Measurements from ENCODE around the gene ACVR1. TPM values are rescaled to one million over a fixed set of nuclear protein-coding genes. Genes with fewer than 3 reads are reported as not detected.

ACVR1 gene
- total and polyA plus RNA-seq, 9 of the 15 experiments (the other 6 are each of a cell fraction or from before 2014, with no cell fraction given), result 3.8 to 14.3 (median 6.9) TPM

DNA sequence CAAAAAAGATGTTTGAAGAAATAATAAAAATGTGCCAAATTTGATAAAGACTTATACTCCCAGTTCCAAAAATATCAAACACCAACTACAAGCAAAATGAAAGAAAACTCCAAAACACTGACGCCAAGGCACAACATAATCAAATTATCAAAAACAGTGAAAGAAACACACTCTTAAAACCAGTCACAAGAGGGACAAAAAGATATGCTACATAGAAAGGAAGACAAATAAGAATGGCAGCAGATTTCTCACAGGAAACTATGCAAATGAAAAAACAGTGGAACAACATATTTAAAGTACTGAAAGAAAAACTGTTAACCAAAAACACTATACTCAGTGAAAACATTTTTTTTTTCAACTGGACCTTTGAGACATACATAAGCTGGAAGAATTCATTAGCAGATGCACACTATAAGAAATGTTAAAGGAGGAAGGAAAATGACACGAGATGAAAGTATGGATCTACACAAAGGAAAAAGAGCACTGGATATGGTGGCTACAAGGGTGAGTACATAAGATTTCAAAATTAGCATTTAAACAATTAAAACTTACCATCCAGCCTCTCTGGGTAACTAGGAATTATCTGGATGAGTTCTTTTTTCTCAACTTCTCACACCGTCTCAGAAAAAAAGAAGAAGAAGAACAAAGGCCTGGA, 153.4 kb downstream of the ACVR1 start (continued):
- TF ChIP-seq THRAP3 (IDR thresholded peaks at IDR 0.05; ENCODE audit: borderline replicate concordance), result peak; percentile 76; the same call in 1 of the 2 replicates
- TF ChIP-seq ZNF143 (CRISPR knock-in tag; IDR thresholded peaks at IDR 0.05), result no peak
- TF ChIP-seq CBX5 (IDR thresholded peaks at IDR 0.05; ENCODE audit: borderline replicate concordance, low read depth), result peak; percentile 97
- TF ChIP-seq BCOR (IDR thresholded peaks at IDR 0.05), result 0 out of 2 replicates have a peak, but pooled peaks have one; percentile 22
- TF ChIP-seq HDAC1 (IDR thresholded peaks at IDR 0.05), result peak in 1 of 2 experiments; percentile 54; a peak in 1 of 4 replicates
- peak; percentile 72 to 80; a peak in 3 of 4 replicates for TF ChIP-seq ARNT (IDR thresholded peaks at IDR 0.05)
- TF ChIP-seq MTA1 (IDR thresholded peaks at IDR 0.05; ENCODE audit: borderline replicate concordance), result 0 out of 2 replicates have a peak, but pooled peaks have one; percentile 31
- TF ChIP-seq PPARD (CRISPR knock-in tag; IDR thresholded peaks at IDR 0.05), result no peak
- no peak for TF ChIP-seq ILK (tag; IDR thresholded peaks at IDR 0.05; ENCODE audit: borderline replicate concordance, low read depth)
- peak; percentile 54; the same call in 1 of the 2 replicates for TF ChIP-seq ZEB2 (IDR thresholded peaks at IDR 0.05)
- TF ChIP-seq SMARCA5 (IDR thresholded peaks at IDR 0.05), result 0 out of 2 replicates have a peak, but pooled peaks have one; percentile 70
- 0 out of 2 replicates have a peak, but pooled peaks have one; percentile 36 for TF ChIP-seq TOE1 (IDR thresholded peaks at IDR 0.05; ENCODE audit: borderline replicate concordance)
- no peak for TF ChIP-seq TOE1 (CRISPR knock-in tag; IDR thresholded peaks at IDR 0.05; ENCODE audit: borderline replicate concordance, low read depth)
- TF ChIP-seq, protein P1, sequence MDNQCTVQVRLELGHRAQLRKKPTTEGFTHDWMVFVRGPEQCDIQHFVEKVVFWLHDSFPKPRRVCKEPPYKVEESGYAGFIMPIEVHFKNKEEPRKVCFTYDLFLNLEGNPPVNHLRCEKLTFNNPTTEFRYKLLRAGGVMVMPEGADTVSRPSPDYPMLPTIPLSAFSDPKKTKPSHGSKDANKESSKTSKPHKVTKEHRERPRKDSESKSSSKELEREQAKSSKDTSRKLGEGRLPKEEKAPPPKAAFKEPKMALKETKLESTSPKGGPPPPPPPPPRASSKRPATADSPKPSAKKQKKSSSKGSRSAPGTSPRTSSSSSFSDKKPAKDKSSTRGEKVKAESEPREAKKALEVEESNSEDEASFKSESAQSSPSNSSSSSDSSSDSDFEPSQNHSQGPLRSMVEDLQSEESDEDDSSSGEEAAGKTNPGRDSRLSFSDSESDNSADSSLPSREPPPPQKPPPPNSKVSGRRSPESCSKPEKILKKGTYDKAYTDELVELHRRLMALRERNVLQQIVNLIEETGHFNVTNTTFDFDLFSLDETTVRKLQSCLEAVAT (IDR thresholded peaks at IDR 0.05), result peak; percentile 46 to 54; a peak in 2 of 4 replicates
- peak; percentile 41; the same call in 1 of the 2 replicates for TF ChIP-seq MIER1 (IDR thresholded peaks at IDR 0.05; ENCODE audit: low read depth)
- peak in 1 of 2 experiments; percentile 91; a peak in 3 of 4 replicates for TF ChIP-seq TRIM24 (IDR thresholded peaks at IDR 0.05)
- TF ChIP-seq, protein P2, sequence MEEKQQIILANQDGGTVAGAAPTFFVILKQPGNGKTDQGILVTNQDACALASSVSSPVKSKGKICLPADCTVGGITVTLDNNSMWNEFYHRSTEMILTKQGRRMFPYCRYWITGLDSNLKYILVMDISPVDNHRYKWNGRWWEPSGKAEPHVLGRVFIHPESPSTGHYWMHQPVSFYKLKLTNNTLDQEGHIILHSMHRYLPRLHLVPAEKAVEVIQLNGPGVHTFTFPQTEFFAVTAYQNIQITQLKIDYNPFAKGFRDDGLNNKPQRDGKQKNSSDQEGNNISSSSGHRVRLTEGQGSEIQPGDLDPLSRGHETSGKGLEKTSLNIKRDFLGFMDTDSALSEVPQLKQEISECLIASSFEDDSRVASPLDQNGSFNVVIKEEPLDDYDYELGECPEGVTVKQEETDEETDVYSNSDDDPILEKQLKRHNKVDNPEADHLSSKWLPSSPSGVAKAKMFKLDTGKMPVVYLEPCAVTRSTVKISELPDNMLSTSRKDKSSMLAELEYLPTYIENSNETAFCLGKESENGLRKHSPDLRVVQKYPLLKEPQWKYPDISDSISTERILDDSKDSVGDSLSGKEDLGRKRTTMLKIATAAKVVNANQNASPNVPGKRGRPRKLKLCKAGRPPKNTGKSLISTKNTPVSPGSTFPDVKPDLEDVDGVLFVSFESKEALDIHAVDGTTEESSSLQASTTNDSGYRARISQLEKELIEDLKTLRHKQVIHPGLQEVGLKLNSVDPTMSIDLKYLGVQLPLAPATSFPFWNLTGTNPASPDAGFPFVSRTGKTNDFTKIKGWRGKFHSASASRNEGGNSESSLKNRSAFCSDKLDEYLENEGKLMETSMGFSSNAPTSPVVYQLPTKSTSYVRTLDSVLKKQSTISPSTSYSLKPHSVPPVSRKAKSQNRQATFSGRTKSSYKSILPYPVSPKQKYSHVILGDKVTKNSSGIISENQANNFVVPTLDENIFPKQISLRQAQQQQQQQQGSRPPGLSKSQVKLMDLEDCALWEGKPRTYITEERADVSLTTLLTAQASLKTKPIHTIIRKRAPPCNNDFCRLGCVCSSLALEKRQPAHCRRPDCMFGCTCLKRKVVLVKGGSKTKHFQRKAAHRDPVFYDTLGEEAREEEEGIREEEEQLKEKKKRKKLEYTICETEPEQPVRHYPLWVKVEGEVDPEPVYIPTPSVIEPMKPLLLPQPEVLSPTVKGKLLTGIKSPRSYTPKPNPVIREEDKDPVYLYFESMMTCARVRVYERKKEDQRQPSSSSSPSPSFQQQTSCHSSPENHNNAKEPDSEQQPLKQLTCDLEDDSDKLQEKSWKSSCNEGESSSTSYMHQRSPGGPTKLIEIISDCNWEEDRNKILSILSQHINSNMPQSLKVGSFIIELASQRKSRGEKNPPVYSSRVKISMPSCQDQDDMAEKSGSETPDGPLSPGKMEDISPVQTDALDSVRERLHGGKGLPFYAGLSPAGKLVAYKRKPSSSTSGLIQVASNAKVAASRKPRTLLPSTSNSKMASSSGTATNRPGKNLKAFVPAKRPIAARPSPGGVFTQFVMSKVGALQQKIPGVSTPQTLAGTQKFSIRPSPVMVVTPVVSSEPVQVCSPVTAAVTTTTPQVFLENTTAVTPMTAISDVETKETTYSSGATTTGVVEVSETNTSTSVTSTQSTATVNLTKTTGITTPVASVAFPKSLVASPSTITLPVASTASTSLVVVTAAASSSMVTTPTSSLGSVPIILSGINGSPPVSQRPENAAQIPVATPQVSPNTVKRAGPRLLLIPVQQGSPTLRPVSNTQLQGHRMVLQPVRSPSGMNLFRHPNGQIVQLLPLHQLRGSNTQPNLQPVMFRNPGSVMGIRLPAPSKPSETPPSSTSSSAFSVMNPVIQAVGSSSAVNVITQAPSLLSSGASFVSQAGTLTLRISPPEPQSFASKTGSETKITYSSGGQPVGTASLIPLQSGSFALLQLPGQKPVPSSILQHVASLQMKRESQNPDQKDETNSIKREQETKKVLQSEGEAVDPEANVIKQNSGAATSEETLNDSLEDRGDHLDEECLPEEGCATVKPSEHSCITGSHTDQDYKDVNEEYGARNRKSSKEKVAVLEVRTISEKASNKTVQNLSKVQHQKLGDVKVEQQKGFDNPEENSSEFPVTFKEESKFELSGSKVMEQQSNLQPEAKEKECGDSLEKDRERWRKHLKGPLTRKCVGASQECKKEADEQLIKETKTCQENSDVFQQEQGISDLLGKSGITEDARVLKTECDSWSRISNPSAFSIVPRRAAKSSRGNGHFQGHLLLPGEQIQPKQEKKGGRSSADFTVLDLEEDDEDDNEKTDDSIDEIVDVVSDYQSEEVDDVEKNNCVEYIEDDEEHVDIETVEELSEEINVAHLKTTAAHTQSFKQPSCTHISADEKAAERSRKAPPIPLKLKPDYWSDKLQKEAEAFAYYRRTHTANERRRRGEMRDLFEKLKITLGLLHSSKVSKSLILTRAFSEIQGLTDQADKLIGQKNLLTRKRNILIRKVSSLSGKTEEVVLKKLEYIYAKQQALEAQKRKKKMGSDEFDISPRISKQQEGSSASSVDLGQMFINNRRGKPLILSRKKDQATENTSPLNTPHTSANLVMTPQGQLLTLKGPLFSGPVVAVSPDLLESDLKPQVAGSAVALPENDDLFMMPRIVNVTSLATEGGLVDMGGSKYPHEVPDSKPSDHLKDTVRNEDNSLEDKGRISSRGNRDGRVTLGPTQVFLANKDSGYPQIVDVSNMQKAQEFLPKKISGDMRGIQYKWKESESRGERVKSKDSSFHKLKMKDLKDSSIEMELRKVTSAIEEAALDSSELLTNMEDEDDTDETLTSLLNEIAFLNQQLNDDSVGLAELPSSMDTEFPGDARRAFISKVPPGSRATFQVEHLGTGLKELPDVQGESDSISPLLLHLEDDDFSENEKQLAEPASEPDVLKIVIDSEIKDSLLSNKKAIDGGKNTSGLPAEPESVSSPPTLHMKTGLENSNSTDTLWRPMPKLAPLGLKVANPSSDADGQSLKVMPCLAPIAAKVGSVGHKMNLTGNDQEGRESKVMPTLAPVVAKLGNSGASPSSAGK (IDR thresholded peaks at IDR 0.05), result 0 out of 2 replicates have a peak, but pooled peaks have one; percentile 9

All from K562 (cell line).